PC-9 (cell line): ENCODE results near the gene DPEP1.

Source experiments
- EZH2 ChIP-seq: fragments of 200-600 bp; sonication (generic); IDR thresholded peaks from 2 replicates; pipeline ENCODE4 v1.8.0; 2017; ENCODE audit warnings: antibody characterized with exemption, low read depth
- TF ChIP-seq, protein P1 (sequence below): fragments of 200-600 bp; sonication (generic); conservative IDR thresholded peaks from 2 replicates; pipeline ENCODE4 v1.6.1; 2017; ENCODE audit warnings: mixed run types, antibody characterized with exemption, mild to moderate bottlenecking, moderate library complexity

DNA sequence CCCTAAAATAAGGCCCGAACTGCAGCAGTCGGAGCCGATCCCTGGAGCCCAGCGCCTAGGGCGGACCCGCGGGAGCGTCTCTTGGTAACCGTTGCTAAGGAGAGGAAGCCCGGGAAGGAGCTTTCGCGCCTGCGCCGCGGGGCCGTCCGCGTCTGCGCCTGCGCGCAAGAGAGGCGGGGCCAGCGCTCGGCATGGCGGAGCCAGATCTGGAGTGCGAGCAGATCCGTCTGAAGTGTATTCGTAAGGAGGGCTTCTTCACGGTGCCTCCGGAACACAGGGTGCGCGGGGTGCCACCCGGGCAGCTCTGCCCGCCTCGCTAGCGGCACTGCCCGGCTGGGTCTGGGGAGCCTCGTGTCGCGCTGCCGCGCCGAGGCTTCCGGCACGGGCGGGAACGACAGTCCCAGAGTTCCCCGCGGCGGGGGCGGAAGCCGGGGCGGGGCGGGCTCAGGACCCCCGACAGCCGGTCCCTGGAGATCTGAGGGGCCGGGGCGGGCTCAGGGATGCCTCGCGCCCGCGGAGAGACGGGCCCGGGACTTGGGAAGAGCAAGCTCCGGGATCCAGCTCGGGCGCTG lies 73.2 kb downstream of the DPEP1 start, which contains the start of gene CDK10:
- TF ChIP-seq, protein P1, sequence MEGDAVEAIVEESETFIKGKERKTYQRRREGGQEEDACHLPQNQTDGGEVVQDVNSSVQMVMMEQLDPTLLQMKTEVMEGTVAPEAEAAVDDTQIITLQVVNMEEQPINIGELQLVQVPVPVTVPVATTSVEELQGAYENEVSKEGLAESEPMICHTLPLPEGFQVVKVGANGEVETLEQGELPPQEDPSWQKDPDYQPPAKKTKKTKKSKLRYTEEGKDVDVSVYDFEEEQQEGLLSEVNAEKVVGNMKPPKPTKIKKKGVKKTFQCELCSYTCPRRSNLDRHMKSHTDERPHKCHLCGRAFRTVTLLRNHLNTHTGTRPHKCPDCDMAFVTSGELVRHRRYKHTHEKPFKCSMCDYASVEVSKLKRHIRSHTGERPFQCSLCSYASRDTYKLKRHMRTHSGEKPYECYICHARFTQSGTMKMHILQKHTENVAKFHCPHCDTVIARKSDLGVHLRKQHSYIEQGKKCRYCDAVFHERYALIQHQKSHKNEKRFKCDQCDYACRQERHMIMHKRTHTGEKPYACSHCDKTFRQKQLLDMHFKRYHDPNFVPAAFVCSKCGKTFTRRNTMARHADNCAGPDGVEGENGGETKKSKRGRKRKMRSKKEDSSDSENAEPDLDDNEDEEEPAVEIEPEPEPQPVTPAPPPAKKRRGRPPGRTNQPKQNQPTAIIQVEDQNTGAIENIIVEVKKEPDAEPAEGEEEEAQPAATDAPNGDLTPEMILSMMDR: no peak
- TF ChIP-seq EZH2: no peak
